Stomach (tissue), 9 donors: Measurements from ENCODE around the gene C1orf21. TPM values are rescaled to one million over a fixed set of nuclear protein-coding genes. Genes with fewer than 3 reads are reported as not detected.

Experiments used
- DNase-seq, 2 donors: peaks; one replicate each; pipeline versions ENCODE4 v3.0.0 to v3.0.0-alpha.2; 2013 to 2019
- H3K27ac ChIP-seq, 5 donors: fragments of 200-600 bp in 4 of 5; sonication (generic) in 4 of 5; one replicate each; pipeline ENCODE4 v1.5.1; 2013 to 2019; ENCODE audit warnings: mild to moderate bottlenecking in 1 of 5, moderate library complexity in 1 of 5
- H3K27me3 ChIP-seq, 3 donors: fragments of 200-600 bp; sonication (generic); one replicate each; pipeline ENCODE4 v1.5.1; 2017 to 2019; ENCODE audit warnings: mixed run types in 1 of 3
- H3K36me3 ChIP-seq, 4 donors: fragments of 200-600 bp; sonication (generic); 1 replicate in 3 of 4; 2 replicates in 1 of 4; pipeline ENCODE4 v1.5.1; 2016 to 2019
- H3K4me1 ChIP-seq, 4 donors: fragments of 200-600 bp; sonication (generic); one replicate each; pipeline ENCODE4 v1.5.1; 2016 to 2019
- H3K4me3 ChIP-seq, 4 donors: fragments of 200-600 bp; sonication (generic) in 3 of 4; one replicate each; pipeline ENCODE4 v1.5.1; 2016 to 2019; ENCODE audit warnings: mild to moderate bottlenecking in 1 of 4
- H3K9me3 ChIP-seq, 4 donors: fragments of 200-600 bp; sonication (generic); one replicate each; pipeline ENCODE4 v1.5.1; 2016 to 2019
- CTCF ChIP-seq, 7 experiments: fragments of 450-650 bp in 4 of 7; fragments of 200-600 bp in 3 of 7; sonication (generic) in 3 of 7; IDR thresholded peaks; one replicate each; pipeline ENCODE4 v1.5.1; 2016 to 2019; ENCODE audit warnings: antibody characterized with exemption in 7 of 7, control low read depth in 2 of 7, mild to moderate bottlenecking in 1 of 7
- EP300 ChIP-seq: sonication (generic); formaldehyde crosslinking; IDR thresholded peaks from one replicate; pipeline ENCODE4 v1.6.1; 2017; ENCODE audit warnings: antibody characterized with exemption
- POLR2A ChIP-seq, 4 donors: fragments of 450-650 bp; IDR thresholded peaks; one replicate each; pipeline ENCODE4 v1.6.1; 2016; ENCODE audit warnings: antibody characterized with exemption in 4 of 4, control low read depth in 2 of 4, mild to moderate bottlenecking in 1 of 4, moderate library complexity in 1 of 4
- POLR2AphosphoS5 ChIP-seq, 3 donors: sonication (generic); formaldehyde crosslinking; IDR thresholded peaks; one replicate each; pipeline ENCODE4 v1.6.1; 2016; ENCODE audit warnings: antibody characterized with exemption in 3 of 3
- WGBS, 5 donors: extraction: QIAGEN DNeasy Blood & Tissue Kit in 3 of 5; methylation state at CpG; one replicate each; pipeline versions ENCODE4 v1.1.5 to v1.1.7; 2013 to 2018; 5-methylcytosine and 5-hydroxymethylcytosine counted together
- intact Hi-C: fragments of 100-400 bp; cut with DNase I; formaldehyde crosslinking; loops from one replicate; pipeline ENCODE4 v1.15.1; 2023; ENCODE audit warnings: low total_unique reads
- polyA plus RNA-seq, 3 donors: library from polyadenylated mRNA; stranded (reverse); fragments of 200-250 nt; gene quantifications; one replicate each; pipeline ENCODE4 v1.2.3, GENCODE V29; 2013
- total RNA-seq, 5 donors: library from RNA; depleted of rRNA; stranded (reverse); fragments of >200 nt; gene quantifications; one replicate each; pipeline versions ENCODE4 v1.1.0 to v1.2.3, GENCODE V29; 2014 to 2016
- donor health status: healthy with polysubstance abuse.
- donor health status: Bipolar disorder and iron deficiency.
- donor health status: healthy.

C1orf21 gene
- total and polyA plus RNA-seq, 8 donors = 10.1 to 114 (median 37.4) TPM

GRCh38 chr1:184419350-184420161, 32.7 kb downstream of the C1orf21 start:
- Histone ChIP-seq H3K36me3 (no peaks in the 10 kb centered on the region), H3K9me3 (no peaks in the 10 kb centered on the region), H3K27me3 (no peaks in the 10 kb centered on the region), H3K4me3 (no peak overlapping the region), H3K4me1 (peaks cover 0 to 57% (median 19%) of the 10 kb centered on the region in 4 donors), H3K27ac (no peak overlapping the region)
- no peak for TF ChIP-seq EP300
- no peak for TF ChIP-seq POLR2A (IDR thresholded peaks at IDR 0.05)
- no peak for TF ChIP-seq POLR2AphosphoS5 (IDR thresholded peaks at IDR 0.05)
- no peak for TF ChIP-seq CTCF (IDR thresholded peaks at IDR 0.05)
- 76 to 83% (median 80%) methylated on average over 5 of the region's 5 CpGs for WGBS, 5 donors
- DNase-seq = no peak
- intact Hi-C loops = no loop called here

- DNase-seq = no peak
Observed at GRCh38 chr1:184422490-184423233, 35.8 kb downstream of the C1orf21 start.

GRCh38 chr1:184423649-184424048, 36.8 kb downstream of the C1orf21 start:
- TF ChIP-seq POLR2A (IDR thresholded peaks at IDR 0.05) = no peak
- Histone ChIP-seq H3K4me1 (peaks cover 5 to 49% (median 26%) of the 10 kb centered on the region in 4 donors), H3K27me3 (no peaks in the 10 kb centered on the region), H3K36me3 (no peaks in the 10 kb centered on the region), H3K27ac (no peak overlapping the region), H3K4me3 (no peak overlapping the region), H3K9me3 (no peaks in the 10 kb centered on the region)
- intact Hi-C loops = no loop called here
- no peak for DNase-seq
- WGBS, 5 donors = 76 to 96% (median 85%) methylated on average over 2 of the region's 2 CpGs

More at GRCh38 chr1:184422490-184423233, 35.8 kb downstream of the C1orf21 start:
- H3K27me3 ChIP-seq = no peaks in the 10 kb centered on the region
- H3K9me3 ChIP-seq = no peaks in the 10 kb centered on the region
- H3K27ac ChIP-seq = no peak overlapping the region
- H3K4me1 ChIP-seq = peaks cover 5 to 52% (median 26%) of the 10 kb centered on the region in 4 donors
- TF ChIP-seq EP300 (no peak), CTCF (IDR thresholded peaks at IDR 0.05) (no peak), POLR2AphosphoS5 (IDR thresholded peaks at IDR 0.05) (no peak), POLR2A (IDR thresholded peaks at IDR 0.05) (no peak)
- no peak overlapping the region for H3K4me3 ChIP-seq
- WGBS, 5 donors = 50 to 68% (median 65%) methylated on average over 9 of the region's 9 CpGs
- intact Hi-C loops = no loop called here
- no peaks in the 10 kb centered on the region for H3K36me3 ChIP-seq

GRCh38 chr1:184424157-184424556, 37.3 kb downstream of the C1orf21 start:
- WGBS, 5 donors = 50 to 85% (median 65%) methylated on average over 3 of the region's 3 CpGs
- TF ChIP-seq POLR2A (IDR thresholded peaks at IDR 0.05) (no peak), POLR2AphosphoS5 (IDR thresholded peaks at IDR 0.05) (no peak), EP300 (no peak), CTCF (IDR thresholded peaks at IDR 0.05) (no peak)
- no peaks in the 10 kb centered on the region for H3K9me3 ChIP-seq
- H3K4me3 ChIP-seq = no peak overlapping the region
- no peaks in the 10 kb centered on the region for H3K36me3 ChIP-seq
- intact Hi-C loops = no loop called here
- H3K4me1 ChIP-seq = peaks cover 5 to 44% (median 24%) of the 10 kb centered on the region in 4 donors
- no peaks in the 10 kb centered on the region for H3K27me3 ChIP-seq
- no peak overlapping the region for H3K27ac ChIP-seq
- no peak for DNase-seq
